Breast epithelium (tissue), 4 donors: Measurements from ENCODE around the gene RHOC. TPM values are rescaled to one million over a fixed set of nuclear protein-coding genes. Genes with fewer than 3 reads are reported as not detected.
"Not testable (repeated sequence)": the region's sequence is repeated elsewhere in the genome, so short reads cannot be mapped to it uniquely, and the experiment has no call there.

Source experiments
- DNase-seq, 2 donors: peaks; one replicate each; pipeline ENCODE4 v3.0.0-alpha.2; 2019; ENCODE audit warnings: low spot score in 2 of 2
- H3K27ac ChIP-seq, 2 donors: fragments of 200-600 bp; sonication (generic) in 1 of 2; one replicate each; pipeline ENCODE4 v1.5.1; 2016 to 2019; ENCODE audit warnings: mild to moderate bottlenecking in 1 of 2
- H3K27me3 ChIP-seq, 2 donors: fragments of 200-600 bp; sonication (generic) in 1 of 2; one replicate each; pipeline versions ENCODE4 v1.5.1 to v1.6.0; 2017 to 2019; ENCODE audit warnings: control low read depth in 1 of 2, mild to moderate bottlenecking in 1 of 2
- H3K36me3 ChIP-seq: fragments of 200-600 bp; one replicate; pipeline ENCODE4 v1.5.1; 2019
- H3K4me1 ChIP-seq, 2 donors: fragments of 200-600 bp; sonication (generic); one replicate each; pipeline ENCODE4 v1.5.1; 2016 to 2019; ENCODE audit warnings: control low read depth in 1 of 2
- H3K4me3 ChIP-seq, 3 donors: fragments of 200-600 bp; sonication (generic); 1 replicate in 2 of 3; 2 replicates in 1 of 3; pipeline ENCODE4 v1.5.1; 2016 to 2019; ENCODE audit warnings: mild to moderate bottlenecking in 3 of 3, moderate library complexity in 2 of 3
- H3K9me3 ChIP-seq, 2 donors: fragments of 200-600 bp; sonication (generic) in 1 of 2; one replicate each; pipeline ENCODE4 v1.5.1; 2016 to 2019; ENCODE audit warnings: control low read depth in 1 of 2
- POLR2A ChIP-seq: fragments of 450-650 bp; IDR thresholded peaks from one replicate; pipeline ENCODE4 v1.6.1; 2016; ENCODE audit warnings: antibody characterized with exemption, mild to moderate bottlenecking, moderate library complexity
- POLR2AphosphoS5 ChIP-seq, 3 donors: sonication (generic); formaldehyde crosslinking; IDR thresholded peaks; one replicate each; pipeline ENCODE4 v1.6.1; 2017; ENCODE audit warnings: antibody characterized with exemption in 3 of 3
- intact Hi-C: fragments of 100-400 bp; cut with DNase I; formaldehyde crosslinking; loops from one replicate; pipeline ENCODE4 v1.15.1; 2023; ENCODE audit warnings: low total_unique reads
- total RNA-seq, 3 donors: library from RNA; depleted of rRNA; stranded (reverse); fragments of >200 nt; gene quantifications; one replicate each; pipeline ENCODE4 v1.1.0, GENCODE V29; 2016
- TF ChIP-seq, protein P1 (sequence below), 3 donors: fragments of 450-650 bp; IDR thresholded peaks; one replicate each; pipeline ENCODE4 v1.5.1; 2016 to 2017; ENCODE audit warnings: antibody characterized with exemption in 3 of 3, mild to moderate bottlenecking in 3 of 3, moderate library complexity in 3 of 3

RHOC gene
- total RNA-seq, 3 donors from 2014 or later: 150 to 302 (median 235) TPM

DNA sequence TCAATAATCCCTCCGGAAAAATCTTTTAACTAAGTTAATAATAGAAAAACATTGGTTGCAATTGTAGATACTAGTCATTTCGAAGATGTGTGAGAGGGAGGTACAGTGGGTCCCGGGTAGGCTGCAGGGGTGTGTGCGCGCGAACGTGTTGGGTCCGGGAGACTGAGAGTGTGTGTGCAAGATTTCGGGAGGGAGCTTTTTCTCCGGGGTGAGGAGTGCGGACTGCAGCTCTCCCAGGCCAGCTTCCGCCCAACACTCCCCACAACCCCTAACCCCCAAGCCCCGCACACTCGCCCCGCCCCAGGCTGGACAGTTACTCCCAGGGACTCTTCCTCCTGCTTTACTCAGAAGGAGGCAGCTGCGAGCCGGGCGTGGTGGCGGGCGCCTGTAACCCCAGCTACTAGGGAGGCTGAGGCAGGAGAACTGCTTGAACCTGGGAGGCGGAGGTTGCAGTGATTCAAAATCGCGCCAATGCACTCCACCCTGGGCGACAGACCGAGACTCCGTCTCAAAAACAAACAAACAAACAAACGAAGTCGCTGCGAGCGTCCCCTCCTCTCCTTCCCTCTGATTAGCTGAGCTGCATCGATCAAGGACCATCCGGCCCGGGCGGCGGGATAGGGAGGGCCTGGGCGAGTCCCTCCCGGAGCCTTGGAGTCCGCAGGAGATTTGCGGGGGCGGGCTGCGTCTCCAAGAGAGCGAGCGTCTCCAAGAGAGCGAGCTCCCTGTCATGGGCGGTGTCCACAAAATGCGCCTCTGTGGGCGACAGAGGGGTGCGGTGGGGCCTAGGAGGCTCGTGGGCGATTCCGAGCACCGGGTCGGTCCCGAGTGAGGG is 36.5 kb upstream of the RHOC start:
- no peak for DNase-seq
- TF ChIP-seq, protein P1, sequence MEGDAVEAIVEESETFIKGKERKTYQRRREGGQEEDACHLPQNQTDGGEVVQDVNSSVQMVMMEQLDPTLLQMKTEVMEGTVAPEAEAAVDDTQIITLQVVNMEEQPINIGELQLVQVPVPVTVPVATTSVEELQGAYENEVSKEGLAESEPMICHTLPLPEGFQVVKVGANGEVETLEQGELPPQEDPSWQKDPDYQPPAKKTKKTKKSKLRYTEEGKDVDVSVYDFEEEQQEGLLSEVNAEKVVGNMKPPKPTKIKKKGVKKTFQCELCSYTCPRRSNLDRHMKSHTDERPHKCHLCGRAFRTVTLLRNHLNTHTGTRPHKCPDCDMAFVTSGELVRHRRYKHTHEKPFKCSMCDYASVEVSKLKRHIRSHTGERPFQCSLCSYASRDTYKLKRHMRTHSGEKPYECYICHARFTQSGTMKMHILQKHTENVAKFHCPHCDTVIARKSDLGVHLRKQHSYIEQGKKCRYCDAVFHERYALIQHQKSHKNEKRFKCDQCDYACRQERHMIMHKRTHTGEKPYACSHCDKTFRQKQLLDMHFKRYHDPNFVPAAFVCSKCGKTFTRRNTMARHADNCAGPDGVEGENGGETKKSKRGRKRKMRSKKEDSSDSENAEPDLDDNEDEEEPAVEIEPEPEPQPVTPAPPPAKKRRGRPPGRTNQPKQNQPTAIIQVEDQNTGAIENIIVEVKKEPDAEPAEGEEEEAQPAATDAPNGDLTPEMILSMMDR (IDR thresholded peaks at IDR 0.05): no peak
- TF ChIP-seq POLR2AphosphoS5 (IDR thresholded peaks at IDR 0.05) (no peak), POLR2A (no peak)
- no peaks in the 10 kb centered on the region for H3K36me3 ChIP-seq
- no peaks in the 10 kb centered on the region for H3K4me1 ChIP-seq
- peaks cover 5 to 18% of the 10 kb centered on the region in 2 donors for H3K27me3 ChIP-seq
- H3K27ac ChIP-seq: no peak overlapping the region
- intact Hi-C loops: no loop called here
- H3K4me3 ChIP-seq: peak overlapping the region; percentile 21 to 61 (median 35)
- no peaks in the 10 kb centered on the region for H3K9me3 ChIP-seq

DNA sequence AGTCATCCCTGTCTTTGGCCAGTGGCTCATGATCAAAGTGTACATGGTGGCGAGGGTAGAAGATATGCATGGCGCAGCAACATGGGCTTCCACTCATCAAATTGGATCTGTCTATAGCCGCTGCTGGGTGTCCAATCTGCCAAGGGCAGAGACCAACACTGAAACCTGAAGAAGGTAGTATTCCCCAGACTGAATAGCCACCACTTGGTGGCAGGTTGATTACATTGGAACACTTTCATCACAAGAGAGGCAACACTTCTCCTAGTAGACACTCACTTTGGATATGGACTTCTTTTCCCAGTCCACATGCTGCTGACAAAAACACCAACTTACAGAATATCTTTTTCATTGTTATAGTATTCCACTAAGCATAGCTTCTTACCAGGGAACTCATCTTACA is 30.6 kb upstream of the RHOC start:
- Histone ChIP-seq H3K36me3 (no peaks in the 10 kb centered on the region), H3K27ac (no peak overlapping the region), H3K4me1 (no peaks in the 10 kb centered on the region), H3K27me3 (peaks cover 0 to 3% of the 10 kb centered on the region in 2 donors), H3K9me3 (no peaks in the 10 kb centered on the region), H3K4me3 (no peak overlapping the region)
- intact Hi-C loops: no loop called here
- no peak for DNase-seq
- TF ChIP-seq, protein P1 (IDR thresholded peaks at IDR 0.05): no peak
- TF ChIP-seq POLR2AphosphoS5 (IDR thresholded peaks at IDR 0.05) (no peak), POLR2A (no peak)

DNA sequence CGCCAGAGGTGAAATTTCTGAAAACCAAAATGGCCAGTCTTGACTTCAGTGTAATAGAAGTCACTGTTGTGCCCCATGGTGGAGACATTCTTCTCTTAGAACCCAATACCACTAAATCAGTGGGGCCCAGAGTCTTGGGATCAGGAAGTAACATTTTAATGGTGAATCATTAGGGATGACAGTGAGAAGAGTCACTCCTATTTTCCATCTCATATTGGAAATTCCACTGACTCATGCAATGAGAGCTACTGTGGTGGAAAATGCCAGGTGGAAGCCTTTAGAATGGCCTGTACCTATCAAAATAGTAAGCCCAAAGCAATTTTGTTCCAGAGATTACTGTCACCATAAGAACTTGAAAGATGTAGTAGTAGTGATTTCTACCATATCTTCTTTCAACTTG is 28.8 kb upstream of the RHOC start:
- DNase-seq: no peak
- Histone ChIP-seq H3K9me3 (no peaks in the 10 kb centered on the region), H3K36me3 (no peaks in the 10 kb centered on the region), H3K4me1 (no peaks in the 10 kb centered on the region), H3K27me3 (no peaks in the 10 kb centered on the region), H3K27ac (no peak overlapping the region), H3K4me3 (no peak overlapping the region)
- intact Hi-C loops: no loop called here
- TF ChIP-seq POLR2A (no peak), POLR2AphosphoS5 (IDR thresholded peaks at IDR 0.05) (no peak)
- TF ChIP-seq, protein P1 (IDR thresholded peaks at IDR 0.05): no peak

DNA sequence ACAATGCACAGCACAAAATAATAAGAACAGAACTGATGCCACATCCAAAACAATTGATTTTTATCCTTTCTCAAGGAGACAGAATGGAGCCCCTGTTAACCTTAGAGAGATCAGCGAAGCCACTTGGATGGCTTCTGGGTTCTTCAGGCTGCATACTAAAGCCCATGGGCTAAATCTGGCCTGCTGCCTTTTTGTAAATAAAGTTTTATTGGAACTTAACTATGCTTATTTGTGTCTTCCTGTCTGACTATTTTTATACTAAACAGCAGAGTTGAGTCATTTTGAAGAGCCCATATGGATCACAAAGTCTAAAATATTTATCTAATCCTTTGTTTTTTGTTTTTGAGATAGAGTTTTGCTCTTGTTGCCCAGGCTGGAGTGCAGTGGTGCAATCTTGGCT is 24.5 kb upstream of the RHOC start:
- no peak for TF ChIP-seq POLR2A
- TF ChIP-seq, protein P1 (IDR thresholded peaks at IDR 0.05): no peak
- no peak for TF ChIP-seq POLR2AphosphoS5 (IDR thresholded peaks at IDR 0.05)
- Histone ChIP-seq H3K36me3 (no peaks in the 10 kb centered on the region), H3K4me3 (no peak overlapping the region), H3K27ac (no peak overlapping the region), H3K9me3 (no peaks in the 10 kb centered on the region), H3K27me3 (no peaks in the 10 kb centered on the region), H3K4me1 (no peaks in the 10 kb centered on the region)
- no peak for DNase-seq
- intact Hi-C loops: no loop called here

DNA sequence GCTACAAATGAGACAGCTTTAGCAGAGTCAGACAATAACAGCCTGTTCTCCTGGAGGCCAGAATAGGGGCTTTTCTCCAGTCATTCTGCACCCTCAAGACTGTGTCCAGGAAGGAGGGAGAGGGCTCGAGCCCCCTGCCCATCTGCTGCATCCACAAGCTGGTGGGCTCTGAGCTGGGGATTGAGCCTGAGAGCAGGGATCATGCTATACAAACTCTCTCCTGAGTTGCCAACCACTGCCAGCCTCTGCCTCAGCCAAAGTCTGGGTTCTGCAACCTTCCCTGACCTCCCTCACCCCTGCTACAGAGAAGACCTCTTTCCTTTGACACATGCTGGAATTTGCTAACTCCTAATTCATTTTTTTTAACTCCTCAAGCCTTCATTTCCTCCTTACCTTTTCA is 23.0 kb upstream of the RHOC start:
- Histone ChIP-seq H3K9me3 (no peaks in the 10 kb centered on the region), H3K27ac (no peak overlapping the region), H3K4me1 (no peaks in the 10 kb centered on the region), H3K27me3 (no peaks in the 10 kb centered on the region), H3K4me3 (no peak overlapping the region), H3K36me3 (no peaks in the 10 kb centered on the region)
- intact Hi-C loops: loop anchor here (10.0 kb wide), 1 partner anchor 325 kb away; no protein-coding TSS in a partner anchor
- DNase-seq: no peak
- TF ChIP-seq POLR2A (no peak), POLR2AphosphoS5 (IDR thresholded peaks at IDR 0.05) (no peak)
- TF ChIP-seq, protein P1 (IDR thresholded peaks at IDR 0.05): no peak

DNA sequence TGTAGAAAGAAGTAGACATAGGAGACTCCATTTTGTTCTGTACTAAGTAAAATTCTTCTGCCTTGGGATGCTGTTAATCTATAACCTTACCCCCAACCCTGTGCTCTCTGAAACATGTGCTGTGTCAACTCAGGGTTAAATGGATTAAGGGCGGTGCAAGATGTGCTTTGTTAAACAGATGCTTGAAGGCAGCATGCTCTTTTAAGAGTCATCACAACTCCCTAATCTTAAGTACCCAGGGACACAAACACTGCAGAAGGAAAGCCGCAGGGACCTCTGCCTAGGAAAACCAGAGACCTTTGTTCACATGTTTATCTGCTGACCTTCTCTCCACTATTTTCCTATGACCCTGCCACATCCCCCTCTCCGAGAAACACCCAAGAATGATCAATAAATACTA is 22.1 kb upstream of the RHOC start:
- not testable (repeated sequence) for H3K4me3 ChIP-seq, H3K27me3 ChIP-seq, H3K4me1 ChIP-seq, H3K36me3 ChIP-seq, H3K9me3 ChIP-seq, DNase-seq, H3K27ac ChIP-seq
- intact Hi-C loops: loop anchor here (10.0 kb wide), 1 partner anchor 326 kb away; no protein-coding TSS in a partner anchor

DNA sequence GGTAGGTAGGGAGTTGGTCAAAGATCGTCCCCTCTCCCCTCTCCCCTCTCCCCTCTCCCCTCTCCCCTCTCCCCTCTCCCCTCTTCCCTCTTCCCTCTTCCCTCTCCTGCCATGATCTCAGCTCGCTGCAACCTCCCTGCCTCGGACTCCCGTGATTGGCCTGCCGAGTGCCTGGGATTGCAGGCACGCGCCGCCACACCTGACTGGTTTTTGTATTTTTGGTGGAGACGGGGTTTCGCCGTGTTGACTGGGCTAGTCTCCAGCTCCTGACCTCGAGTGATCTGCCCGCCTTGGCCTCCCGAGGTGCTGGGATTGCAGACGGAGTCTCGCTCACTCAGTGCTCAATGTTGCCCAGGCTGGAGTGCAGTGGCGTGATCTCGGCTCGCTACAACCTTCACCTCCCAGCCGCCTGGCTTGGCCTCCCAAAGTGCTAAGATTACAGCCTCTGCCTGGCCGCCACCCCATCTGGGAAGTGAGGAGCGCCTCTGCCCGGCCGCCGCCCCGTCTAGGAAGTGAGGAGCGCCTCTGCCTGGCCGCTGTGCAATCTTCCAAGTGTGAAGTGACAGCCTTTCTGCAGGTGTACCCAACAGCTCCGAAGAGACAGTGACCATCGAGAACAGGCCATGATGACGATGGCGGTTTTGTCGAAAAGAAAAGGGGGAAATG is 21.5 kb upstream of the RHOC start:
- not testable (repeated sequence) for DNase-seq, H3K36me3 ChIP-seq, H3K27me3 ChIP-seq, H3K27ac ChIP-seq, H3K4me3 ChIP-seq, H3K9me3 ChIP-seq, H3K4me1 ChIP-seq
- intact Hi-C loops: loop anchor here (10.0 kb wide), 1 partner anchor 326 kb away; no protein-coding TSS in a partner anchor
